B cell (primary cell): ENCODE results near the gene FBLN7. TPM values are rescaled to one million over a fixed set of nuclear protein-coding genes. Genes with fewer than 3 reads are reported as not detected.

Source experiments
- ATAC-seq: fragments of 200-7000 bp; cut with Tn5 transposase; one replicate; pipeline ENCODE4 v1.10.0; 2021; ENCODE audit warnings: low read depth, mild to moderate bottlenecking, moderate number of reproducible peaks, moderate library complexity
- CTCF ChIA-PET: fragments of 350-600 bp; sonication (Branson Sonifier 250); formaldehyde crosslinking; loops from one replicate; lab custom pipeline; 2021; ENCODE audit warnings: antibody characterized with exemption, inconsistent platforms; lab: Charles Lee
- POLR2A ChIA-PET: fragments of 350-600 bp; sonication (Branson Sonifier 250); formaldehyde crosslinking; loops from one replicate; lab custom pipeline; 2021; ENCODE audit warnings: antibody characterized with exemption; lab: Charles Lee
- DNase-seq: peaks from one replicate; pipeline ENCODE4 v3.0.0; 2013
- H2AFZ ChIP-seq: 2 replicates; pipeline ENCODE4 v1.6.1; 2012; ENCODE audit warnings: mild to moderate bottlenecking, low read depth, low read length; ENCODE audit not compliant: insufficient read depth, poor library complexity, severe bottlenecking
- H3K27ac ChIP-seq, 2 donors: 1 replicate in 1 of 2; 2 replicates in 1 of 2; pipeline ENCODE4 v1.5.1; 2012 to 2013; ENCODE audit warnings: low read length in 2 of 2, mild to moderate bottlenecking in 2 of 2, moderate library complexity in 1 of 2
- H3K27me3 ChIP-seq, 4 experiments: fragments of 200-600 bp in 1 of 4; sonication (generic) in 1 of 4; replicated peaks in 1 of 4; 1 replicate in 2 of 4; 2 replicates in 2 of 4; pipeline versions ENCODE4 v1.6.1 to v1.7.0; 2013 to 2016; ENCODE audit warnings: low read length in 3 of 4, mild to moderate bottlenecking in 2 of 4, mixed read lengths in 1 of 4, moderate library complexity in 1 of 4; ENCODE audit not compliant: insufficient read depth in 4 of 4, control insufficient read depth in 3 of 4; ENCODE audit errors: control extremely low read depth in 1 of 4
- H3K36me3 ChIP-seq, 2 experiments: replicated peaks in 1 of 2; 1 replicate in 1 of 2; 2 replicates in 1 of 2; pipeline versions ENCODE4 v1.6.1 to v1.7.1; 2013; ENCODE audit warnings: low read length in 1 of 2; ENCODE audit not compliant: insufficient read depth in 2 of 2, control insufficient read depth in 1 of 2; ENCODE audit errors: control extremely low read depth in 1 of 2, extremely low read depth in 1 of 2
- H3K4me1 ChIP-seq, 2 donors: fragments of 200-600 bp in 1 of 2; sonication (generic) in 1 of 2; 1 replicate in 1 of 2; 2 replicates in 1 of 2; pipeline versions ENCODE4 v1.5.1 to v1.6.1; 2013 to 2017; ENCODE audit warnings: low read length in 2 of 2; ENCODE audit not compliant: control insufficient read depth in 2 of 2, insufficient read depth in 2 of 2
- H3K4me2 ChIP-seq: replicated peaks from 2 replicates; pipeline ENCODE3; 2012; ENCODE audit warnings: mild to moderate bottlenecking, low read depth, low read length; ENCODE audit not compliant: poor library complexity, severe bottlenecking
- H3K4me3 ChIP-seq, 5 experiments: fragments of 200-600 bp in 1 of 5; sonication (generic) in 1 of 5; 1 replicate in 3 of 5; 2 replicates in 2 of 5; pipeline versions ENCODE4 v1.5.1 to v1.7.0; 2011 to 2016; ENCODE audit warnings: low read length in 4 of 5, mild to moderate bottlenecking in 4 of 5, low read depth in 2 of 5, control low read depth in 1 of 5, moderate library complexity in 1 of 5; ENCODE audit not compliant: insufficient read depth in 1 of 5; ENCODE audit errors: control extremely low read depth in 1 of 5, extremely low read depth in 1 of 5
- H3K79me2 ChIP-seq: fragments of 200-600 bp; sonication (generic); one replicate; pipeline ENCODE4 v1.6.0; 2016; ENCODE audit warnings: low read length; ENCODE audit not compliant: control insufficient read depth, insufficient read depth
- H3K9ac ChIP-seq: fragments of 200-600 bp; sonication (generic); 2 replicates; pipeline ENCODE4 v1.6.1; 2017; ENCODE audit warnings: mild to moderate bottlenecking, low read length, moderate library complexity
- H3K9me3 ChIP-seq, 3 donors: one replicate each; pipeline versions ENCODE4 v1.6.1 to v1.7.1; 2013; ENCODE audit warnings: low read length in 2 of 3; ENCODE audit not compliant: control insufficient read depth in 2 of 3, insufficient read depth in 1 of 3; ENCODE audit errors: control extremely low read depth in 1 of 3
- H4K20me1 ChIP-seq: 2 replicates; pipeline ENCODE4 v1.6.0; 2012; ENCODE audit warnings: mild to moderate bottlenecking, low read length; ENCODE audit not compliant: insufficient read depth, control insufficient read depth, poor library complexity, severe bottlenecking
- H3K27ac Mint-ChIP-seq: one replicate; pipeline ENCODE4 v1.8.0; 2021; ENCODE audit warnings: mixed read lengths
- H3K27me3 Mint-ChIP-seq: one replicate; pipeline ENCODE4 v1.8.0; 2021; ENCODE audit warnings: mixed read lengths
- H3K4me1 Mint-ChIP-seq: one replicate; pipeline ENCODE4 v1.8.0; 2021; ENCODE audit warnings: mixed read lengths
- H3K4me3 Mint-ChIP-seq: one replicate; pipeline ENCODE4 v1.8.0; 2021; ENCODE audit warnings: mixed read lengths
- H3K9me3 Mint-ChIP-seq: one replicate; pipeline ENCODE4 v1.8.0; 2022; ENCODE audit warnings: mixed read lengths; ENCODE audit not compliant: insufficient read depth
- EZH2 ChIP-seq: IDR thresholded peaks from 2 replicates; pipeline ENCODE4 v1.6.1; 2012; ENCODE audit warnings: borderline replicate concordance, low read depth, mild to moderate bottlenecking, moderate library complexity, low read length; ENCODE audit not compliant: insufficient read depth, poor library complexity, severe bottlenecking
- WGBS: methylation state at CpG from one replicate; pipeline ENCODE4 v1.1.5; 2013; ENCODE audit warnings: missing lambda C conversion rate; ENCODE audit not compliant: insufficient coverage; 5-methylcytosine and 5-hydroxymethylcytosine counted together
- intact Hi-C: fragments of 100-400 bp; cut with micrococcal nuclease; formaldehyde crosslinking; loops from one replicate; pipeline ENCODE4 v1.10.0; 2022
- polyA plus RNA-seq: library from polyadenylated mRNA; depleted of rRNA; stranded (reverse); fragments of >200 nt; gene quantifications from 2 replicates; pipeline ENCODE4 v1.2.3, GENCODE V29; 2012
- total RNA-seq, 2 donors: library from RNA; stranded (reverse); fragments of 120-200 nt in 1 of 2; gene quantifications; 1 replicate in 1 of 2; 2 replicates in 1 of 2; pipeline versions ENCODE4 v1.2.3 to v1.2.4, GENCODE V29; 2013 to 2022
- TF ChIP-seq, protein P1 (sequence below): fragments of 200-600 bp; IDR thresholded peaks from one replicate; pipeline ENCODE4 v1.8.0; 2022; ENCODE audit warnings: antibody characterized with exemption, mild to moderate bottlenecking

The FBLN7 gene
- total and polyA plus RNA-seq, 2 donors (not counting 1 experiment from before 2014, with no cell fraction given), result 0.13 to 1.1 TPM

DNA sequence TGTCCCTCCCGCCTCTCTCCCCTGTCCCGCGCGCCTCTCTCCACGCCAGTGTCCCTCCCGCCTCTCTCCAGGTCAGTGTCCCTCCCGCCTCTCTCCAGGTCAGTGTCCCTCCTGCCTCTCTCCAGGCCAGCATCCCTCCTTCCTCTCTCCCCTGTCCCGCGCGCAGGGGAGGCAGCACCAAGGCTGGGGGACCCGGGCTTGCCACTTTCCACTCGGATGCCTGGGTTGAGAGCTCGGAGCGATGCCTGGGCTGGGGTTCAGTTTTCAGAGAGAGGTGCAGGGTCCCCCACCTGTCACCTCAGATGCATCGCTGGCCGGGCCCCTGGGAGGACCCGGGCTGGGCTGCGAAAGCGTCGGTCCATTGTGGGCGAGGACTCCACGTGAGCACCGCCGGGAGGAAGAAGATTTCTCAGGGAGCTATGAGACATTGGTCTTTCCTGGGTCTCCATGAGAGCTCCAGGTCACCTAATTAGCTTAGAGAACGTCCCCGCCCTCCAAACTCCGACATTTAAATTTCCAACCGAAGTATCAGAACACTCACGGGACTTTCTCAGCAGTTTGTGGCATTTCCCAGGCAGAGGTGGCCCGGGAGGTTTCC lies 2.1 kb downstream of the FBLN7 start:
- Histone ChIP-seq H2AFZ (no peak overlapping the region), H3K79me2 (no peaks in the 10 kb centered on the region), H3K27ac (no peak overlapping the region), H3K36me3 (no peaks in the 10 kb centered on the region), H3K9ac (no peak overlapping the region), H3K4me1 (peaks cover 11 to 13% of the 10 kb centered on the region in 2 donors), H3K9me3 (no peaks in the 10 kb centered on the region), H3K4me2 (no peak overlapping the region), H3K27me3 (peaks cover 0 to 35% (median 3%) of the 10 kb centered on the region in 4 experiments), H4K20me1 (no peaks in the 10 kb centered on the region), H3K4me3 (no peak overlapping the region)
- Mint-ChIP-seq H3K4me1 (peaks cover 12% of the 10 kb centered on the region), H3K4me3 (peak overlapping the region; percentile 9), H3K9me3 (no peaks in the 10 kb centered on the region), H3K27ac (no peak overlapping the region), H3K27me3 (peaks cover 31% of the 10 kb centered on the region)
- TF ChIP-seq, protein P1, sequence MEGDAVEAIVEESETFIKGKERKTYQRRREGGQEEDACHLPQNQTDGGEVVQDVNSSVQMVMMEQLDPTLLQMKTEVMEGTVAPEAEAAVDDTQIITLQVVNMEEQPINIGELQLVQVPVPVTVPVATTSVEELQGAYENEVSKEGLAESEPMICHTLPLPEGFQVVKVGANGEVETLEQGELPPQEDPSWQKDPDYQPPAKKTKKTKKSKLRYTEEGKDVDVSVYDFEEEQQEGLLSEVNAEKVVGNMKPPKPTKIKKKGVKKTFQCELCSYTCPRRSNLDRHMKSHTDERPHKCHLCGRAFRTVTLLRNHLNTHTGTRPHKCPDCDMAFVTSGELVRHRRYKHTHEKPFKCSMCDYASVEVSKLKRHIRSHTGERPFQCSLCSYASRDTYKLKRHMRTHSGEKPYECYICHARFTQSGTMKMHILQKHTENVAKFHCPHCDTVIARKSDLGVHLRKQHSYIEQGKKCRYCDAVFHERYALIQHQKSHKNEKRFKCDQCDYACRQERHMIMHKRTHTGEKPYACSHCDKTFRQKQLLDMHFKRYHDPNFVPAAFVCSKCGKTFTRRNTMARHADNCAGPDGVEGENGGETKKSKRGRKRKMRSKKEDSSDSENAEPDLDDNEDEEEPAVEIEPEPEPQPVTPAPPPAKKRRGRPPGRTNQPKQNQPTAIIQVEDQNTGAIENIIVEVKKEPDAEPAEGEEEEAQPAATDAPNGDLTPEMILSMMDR, result no peak
- no peak for TF ChIP-seq EZH2
- whole genome bisulfite sequencing, result 26% methylated on average over 27 of the region's 30 CpGs
- no peak for DNase-seq
- intact Hi-C loops, result no loop called here
- no peak for ATAC-seq
- CTCF ChIA-PET, result no interaction called here
- POLR2A ChIA-PET, result no interaction called here

DNA sequence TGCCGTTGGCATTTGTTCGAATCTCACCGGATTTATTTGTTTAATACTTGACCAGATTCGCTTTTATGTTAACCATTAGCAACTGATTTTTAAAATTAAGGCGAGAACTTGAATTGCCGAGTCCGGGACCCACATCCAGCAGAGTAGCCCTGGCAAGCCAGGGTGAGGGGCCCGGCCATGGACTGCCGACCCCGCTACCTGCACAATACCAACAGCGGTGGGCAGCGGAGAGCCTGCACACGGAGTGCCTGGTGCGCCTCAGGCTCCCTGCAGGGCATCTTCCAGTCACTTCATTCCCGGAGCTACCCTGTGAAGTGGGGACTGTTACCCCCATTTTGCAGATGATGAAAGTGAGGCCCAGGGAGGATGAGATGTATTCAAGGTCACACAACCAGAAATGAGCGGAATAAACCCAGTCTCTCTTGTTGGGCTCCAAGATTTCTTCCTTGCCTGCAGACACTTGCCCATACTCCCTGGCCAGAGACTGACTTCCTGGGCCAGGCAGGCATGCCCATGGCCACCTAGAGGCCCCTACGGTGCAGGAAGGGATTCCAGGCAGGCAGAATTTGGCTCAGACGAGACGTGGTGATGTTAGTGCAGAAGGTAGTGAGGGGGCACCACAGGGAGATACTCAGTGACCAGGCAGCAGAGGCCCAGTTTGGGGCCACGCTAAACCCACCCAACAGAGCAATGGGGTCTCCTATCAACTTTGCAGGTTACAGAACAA lies 2.9 kb downstream of the FBLN7 start:
- DNase-seq, result no peak
- H3K27ac Mint-ChIP-seq, result no peak overlapping the region
- H3K4me3 Mint-ChIP-seq, result peak overlapping the region; percentile 9

More for the DNA sequence above, 2.9 kb downstream of the FBLN7 start:
- TF ChIP-seq, protein P1, result no peak
- no peak for TF ChIP-seq EZH2
- Mint-ChIP-seq H3K4me1 (peaks cover 12% of the 10 kb centered on the region), H3K27me3 (peaks cover 28% of the 10 kb centered on the region), H3K9me3 (no peaks in the 10 kb centered on the region)
- ATAC-seq, result no peak
- H2AFZ ChIP-seq, result no peak overlapping the region
- peaks cover 11 to 13% of the 10 kb centered on the region in 2 donors for H3K4me1 ChIP-seq
- no peaks in the 10 kb centered on the region for H3K79me2 ChIP-seq
- H3K4me2 ChIP-seq, result no peak overlapping the region
- H3K36me3 ChIP-seq, result no peaks in the 10 kb centered on the region
- intact Hi-C loops, result no loop called here
- H3K27ac ChIP-seq, result no peak overlapping the region
- H3K9ac ChIP-seq, result no peak overlapping the region
- POLR2A ChIA-PET, result no interaction called here
- no peaks in the 10 kb centered on the region for H4K20me1 ChIP-seq
- CTCF ChIA-PET, result no interaction called here
- H3K27me3 ChIP-seq, result peaks cover 0 to 35% (median 3%) of the 10 kb centered on the region in 4 experiments
- WGBS, result 93% methylated on average over 20 of the region's 20 CpGs
- no peaks in the 10 kb centered on the region for H3K9me3 ChIP-seq
- H3K4me3 ChIP-seq, result no peak overlapping the region
